Muscle of leg (tissue), 11 donors: ENCODE data around the gene ATP2B1. TPM values are rescaled to one million over a fixed set of nuclear protein-coding genes. Genes with fewer than 3 reads are reported as not detected.

Experiments used
- DNase-seq: peaks from one replicate; pipeline ENCODE4 v3.0.0; 2013
- H3K27ac ChIP-seq: one replicate; pipeline ENCODE4 v1.5.1; 2013; ENCODE audit warnings: mild to moderate bottlenecking, low read length, control low read depth
- H3K27me3 ChIP-seq: one replicate; pipeline ENCODE4 v1.6.1; 2013; ENCODE audit warnings: low read length; ENCODE audit not compliant: control insufficient read depth, insufficient read depth
- H3K36me3 ChIP-seq: one replicate; pipeline ENCODE4 v1.6.1; 2013; ENCODE audit warnings: low read length; ENCODE audit not compliant: control insufficient read depth, insufficient read depth
- H3K4me1 ChIP-seq: one replicate; pipeline ENCODE4 v1.6.1; 2013; ENCODE audit warnings: low read length; ENCODE audit not compliant: control insufficient read depth, insufficient read depth
- H3K4me3 ChIP-seq: one replicate; pipeline ENCODE4 v1.5.1; 2013; ENCODE audit warnings: low read length, control low read depth
- H3K9me3 ChIP-seq: replicated peaks from 2 replicates; pipeline ENCODE4 v1.6.1; 2013; ENCODE audit warnings: low read depth, low read length; ENCODE audit not compliant: control insufficient read depth
- WGBS: methylation state at CpG from one replicate; pipeline ENCODE4 v1.1.5; 2013; ENCODE audit warnings: missing lambda C conversion rate; ENCODE audit not compliant: insufficient coverage; 5-methylcytosine and 5-hydroxymethylcytosine counted together
- polyA plus RNA-seq, 8 donors: library from polyadenylated mRNA; unstranded; fragments of 120-200 nt; gene quantifications; one replicate each; pipeline versions ENCODE4 v1.2.1 to v1.2.3, GENCODE V29; 2013; ENCODE audit warnings: inconsistent platforms in 1 of 8, low replicate concordance in 1 of 8; ENCODE audit not compliant: insufficient read length in 8 of 8, insufficient read depth in 1 of 8
- total RNA-seq: library from RNA; stranded (reverse); fragments of 120-200 nt; gene quantifications from one replicate; pipeline ENCODE4 v1.2.4, GENCODE V29; 2013

Gene ATP2B1
- total and polyA plus RNA-seq, 9 donors, result 59.3 to 112 (median 87.4) TPM

- no peak overlapping the region for H3K4me3 ChIP-seq
Observed at GRCh38 chr12:89552376-89552775, 156.3 kb downstream of the ATP2B1 start.

DNA sequence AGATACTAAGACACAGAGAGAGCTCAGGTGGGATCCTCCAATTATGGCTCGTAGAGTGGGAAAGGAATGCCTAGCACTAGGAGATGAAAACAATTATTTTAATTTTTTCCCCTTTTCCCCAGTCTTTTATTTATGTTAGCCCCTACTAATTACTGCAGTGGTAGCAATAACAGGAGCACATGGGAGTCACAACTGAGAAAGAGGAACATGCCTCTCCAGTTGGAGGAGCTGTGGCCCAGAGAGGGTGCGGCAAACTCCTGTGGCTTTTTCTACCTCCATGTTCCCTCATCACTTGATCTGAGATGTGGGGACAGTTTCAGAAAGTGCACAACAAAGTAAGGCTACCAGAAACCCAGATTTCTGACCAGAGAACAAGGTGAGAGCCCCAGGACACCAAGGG lies 156.9 kb downstream of the ATP2B1 start:
- no peak overlapping the region for H3K27ac ChIP-seq
- WGBS, result no CpG with 5 or more reads among the region's 2 CpGs
- no peaks in the 10 kb centered on the region for H3K27me3 ChIP-seq
- no peaks in the 10 kb centered on the region for H3K36me3 ChIP-seq
- no peaks in the 10 kb centered on the region for H3K9me3 ChIP-seq
- no peak overlapping the region for H3K4me3 ChIP-seq
- no peaks in the 10 kb centered on the region for H3K4me1 ChIP-seq
- no peak for DNase-seq

More at GRCh38 chr12:89552376-89552775, 156.3 kb downstream of the ATP2B1 start:
- Histone ChIP-seq H3K4me1 (no peaks in the 10 kb centered on the region), H3K9me3 (no peaks in the 10 kb centered on the region), H3K27ac (no peak overlapping the region), H3K36me3 (no peaks in the 10 kb centered on the region), H3K27me3 (no peaks in the 10 kb centered on the region)
- no peak for DNase-seq
- no CpG with 5 or more reads among the region's 1 CpG for WGBS

- peaks cover 18% of the 10 kb centered on the region for H3K4me1 ChIP-seq
- no peak for DNase-seq
- no peaks in the 10 kb centered on the region for H3K27me3 ChIP-seq
- H3K9me3 ChIP-seq, result no peaks in the 10 kb centered on the region
- H3K36me3 ChIP-seq, result no peaks in the 10 kb centered on the region
- no CpG with 5 or more reads among the region's 4 CpGs for WGBS
- H3K27ac ChIP-seq, result no peak overlapping the region
- no peak overlapping the region for H3K4me3 ChIP-seq
Observed at GRCh38 chr12:89547101-89547500, 161.5 kb downstream of the ATP2B1 start.

DNA sequence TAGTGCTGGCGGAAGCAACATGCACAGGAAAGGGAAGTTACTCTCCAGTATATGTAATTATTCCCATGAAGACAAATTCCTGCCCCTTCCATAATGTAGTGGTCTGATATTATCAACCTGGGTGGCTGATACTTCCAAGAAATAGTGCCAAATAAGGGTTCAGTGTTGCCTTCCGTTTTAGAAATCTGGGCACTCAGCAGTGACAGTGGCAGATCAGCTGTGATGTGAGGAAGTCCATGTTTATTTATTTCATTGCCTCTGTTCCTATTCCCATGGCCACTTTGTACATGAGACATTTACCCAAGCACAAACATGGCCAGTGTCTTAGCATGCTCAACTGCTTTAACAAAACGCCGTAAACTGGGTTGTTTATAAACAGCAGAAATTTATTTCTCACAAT lies 162.5 kb downstream of the ATP2B1 start:
- no peaks in the 10 kb centered on the region for H3K27me3 ChIP-seq
- no peak overlapping the region for H3K27ac ChIP-seq
- no peak overlapping the region for H3K4me3 ChIP-seq
- H3K36me3 ChIP-seq, result no peaks in the 10 kb centered on the region
- DNase-seq, result no peak
- H3K9me3 ChIP-seq, result no peaks in the 10 kb centered on the region
- WGBS, result 63% methylated on average over 1 of the region's 4 CpGs
- H3K4me1 ChIP-seq, result peaks cover 18% of the 10 kb centered on the region

DNA sequence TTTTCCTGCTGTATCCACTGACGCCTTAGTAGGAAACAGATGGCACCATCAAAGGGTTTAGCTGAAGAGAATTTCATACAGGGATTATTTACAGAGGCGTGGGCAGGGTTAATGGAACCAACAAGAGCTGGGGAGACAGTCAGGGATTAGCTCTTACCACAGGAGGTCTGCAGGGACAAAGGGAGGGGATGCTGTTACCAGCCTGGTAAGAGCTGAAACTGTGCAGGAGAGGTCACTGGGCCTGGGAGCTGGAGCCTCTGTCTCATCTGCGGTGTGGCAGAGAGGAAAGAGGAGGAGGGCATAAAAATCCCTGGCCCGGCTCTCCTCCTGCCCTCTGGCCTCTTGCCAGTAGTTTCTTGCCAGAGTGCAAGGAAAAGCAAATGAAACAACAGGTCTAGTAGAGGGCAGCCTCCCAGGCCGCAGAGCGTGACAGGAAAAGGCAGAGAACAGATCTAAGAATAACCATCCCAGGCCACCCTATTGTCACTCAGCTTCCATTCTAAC lies 163.9 kb downstream of the ATP2B1 start:
- Histone ChIP-seq H3K27ac (peak overlapping the region; percentile 26), H3K4me3 (no peak overlapping the region), H3K4me1 (peaks cover 18% of the 10 kb centered on the region), H3K27me3 (no peaks in the 10 kb centered on the region), H3K9me3 (no peaks in the 10 kb centered on the region), H3K36me3 (no peaks in the 10 kb centered on the region)
- WGBS, result 11% methylated on average over 5 of the region's 6 CpGs
- peak; percentile 67 for DNase-seq

GRCh38 chr12:89544022-89544421 lies 164.6 kb downstream of the ATP2B1 start:
- no peaks in the 10 kb centered on the region for H3K27me3 ChIP-seq
- no peaks in the 10 kb centered on the region for H3K36me3 ChIP-seq
- no peak overlapping the region for H3K4me3 ChIP-seq
- WGBS, result 80% methylated on average over 1 of the region's 1 CpG
- no peak overlapping the region for H3K27ac ChIP-seq
- DNase-seq, result no peak
- H3K4me1 ChIP-seq, result peaks cover 18% of the 10 kb centered on the region
- no peaks in the 10 kb centered on the region for H3K9me3 ChIP-seq

- WGBS, result no CpG with 5 or more reads among the region's 6 CpGs
- Histone ChIP-seq H3K27ac (no peak overlapping the region), H3K4me3 (no peak overlapping the region), H3K4me1 (peaks cover 18% of the 10 kb centered on the region), H3K9me3 (no peaks in the 10 kb centered on the region), H3K27me3 (no peaks in the 10 kb centered on the region), H3K36me3 (no peaks in the 10 kb centered on the region)
- peak; percentile 89 for DNase-seq
Observed at GRCh38 chr12:89542912-89543592, 165.6 kb downstream of the ATP2B1 start.

DNA sequence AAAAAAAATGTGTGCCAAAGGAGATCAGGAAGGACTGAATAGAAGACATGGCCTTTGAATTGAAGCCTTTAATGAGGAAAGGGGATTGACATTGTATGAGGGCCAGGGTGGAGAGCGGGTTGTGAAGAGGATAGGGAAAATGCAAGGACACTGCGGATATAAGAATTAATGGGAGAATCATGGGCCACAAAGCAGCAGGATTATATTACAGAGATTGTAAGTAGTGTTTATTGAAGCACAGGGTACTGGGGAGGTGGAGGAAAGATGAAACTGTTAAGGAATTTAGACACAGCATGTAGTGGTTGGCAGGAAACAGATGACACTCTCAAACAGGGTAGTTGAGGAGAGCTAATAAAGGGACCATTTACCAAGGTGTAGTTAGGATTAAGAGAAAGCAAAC lies 166.4 kb downstream of the ATP2B1 start:
- Histone ChIP-seq H3K27ac (no peak overlapping the region), H3K4me1 (peaks cover 18% of the 10 kb centered on the region), H3K27me3 (no peaks in the 10 kb centered on the region), H3K4me3 (no peak overlapping the region), H3K9me3 (no peaks in the 10 kb centered on the region), H3K36me3 (no peaks in the 10 kb centered on the region)
- DNase-seq, result no peak
- 75% methylated on average over 2 of the region's 2 CpGs for WGBS

DNA sequence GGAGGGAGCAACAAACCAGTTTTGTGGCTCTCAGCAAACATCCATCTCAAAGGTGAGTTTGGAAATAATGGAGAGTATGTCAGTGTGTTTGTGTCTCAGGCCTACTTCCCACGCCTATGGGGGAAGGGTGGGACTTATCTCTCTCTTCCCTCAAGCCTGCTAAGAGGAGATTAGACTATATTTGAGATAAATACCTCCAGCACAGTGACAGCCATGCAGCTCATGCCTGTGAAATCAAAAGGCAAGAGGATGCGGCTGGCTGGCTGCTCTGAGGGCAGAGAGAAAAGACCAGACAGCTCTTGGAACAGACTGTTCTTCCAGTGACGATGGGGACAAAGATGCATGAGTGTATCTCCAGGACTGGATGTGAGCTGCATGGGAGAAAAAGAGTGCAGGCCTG lies 168.1 kb downstream of the ATP2B1 start:
- Histone ChIP-seq H3K4me1 (peaks cover 18% of the 10 kb centered on the region), H3K27me3 (no peaks in the 10 kb centered on the region), H3K9me3 (no peaks in the 10 kb centered on the region), H3K27ac (no peak overlapping the region), H3K36me3 (no peaks in the 10 kb centered on the region), H3K4me3 (no peak overlapping the region)
- WGBS, result 56% methylated on average over 2 of the region's 3 CpGs
- no peak for DNase-seq

GRCh38 chr12:89539426-89540223 lies 169.0 kb downstream of the ATP2B1 start:
- WGBS, result 43% methylated on average over 1 of the region's 5 CpGs
- Histone ChIP-seq H3K9me3 (no peaks in the 10 kb centered on the region), H3K27ac (no peak overlapping the region)

More at GRCh38 chr12:89539426-89540223, 169.0 kb downstream of the ATP2B1 start:
- no peak overlapping the region for H3K4me3 ChIP-seq
- no peaks in the 10 kb centered on the region for H3K27me3 ChIP-seq
- H3K4me1 ChIP-seq, result peaks cover 13% of the 10 kb centered on the region
- DNase-seq, result no peak
- no peaks in the 10 kb centered on the region for H3K36me3 ChIP-seq
